HTR-8/SVneo (cell line): ENCODE measurements around the gene GRM1.

Experiments used
- DNase-seq: peaks from one replicate; pipeline ENCODE4 v3.0.0; 2011; ENCODE audit warnings: low spot score, mixed read lengths; ENCODE audit not compliant: insufficient read length
- FAIRE-seq: peaks from 2 replicates; lab custom pipeline; 2011; peaks lifted over from hg19 to GRCh38; lab: Jason Lieb, UNC

The GRM1 gene

DNA sequence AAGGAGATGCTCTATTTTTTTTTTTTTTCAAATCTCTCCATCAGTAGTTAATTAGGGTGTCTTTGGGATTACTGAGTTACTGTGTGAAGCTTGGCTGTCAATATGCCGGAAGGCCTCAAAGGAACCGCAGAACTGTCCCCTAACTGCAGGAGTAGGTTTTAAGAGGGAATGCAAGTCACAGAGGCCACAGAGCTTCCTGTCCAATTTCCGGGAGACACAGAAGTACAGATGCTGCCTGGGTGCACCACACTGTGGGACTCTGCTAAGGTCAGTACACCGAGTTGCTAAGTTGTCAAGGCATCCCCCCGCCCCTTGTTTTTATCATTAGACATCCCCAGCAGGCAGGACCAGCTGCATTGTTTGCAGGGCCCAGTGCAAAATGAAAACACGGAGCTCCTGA, 394.6 kb downstream of the GRM1 start:
- DNase-seq (no peak), FAIRE-seq (no peak)

DNA sequence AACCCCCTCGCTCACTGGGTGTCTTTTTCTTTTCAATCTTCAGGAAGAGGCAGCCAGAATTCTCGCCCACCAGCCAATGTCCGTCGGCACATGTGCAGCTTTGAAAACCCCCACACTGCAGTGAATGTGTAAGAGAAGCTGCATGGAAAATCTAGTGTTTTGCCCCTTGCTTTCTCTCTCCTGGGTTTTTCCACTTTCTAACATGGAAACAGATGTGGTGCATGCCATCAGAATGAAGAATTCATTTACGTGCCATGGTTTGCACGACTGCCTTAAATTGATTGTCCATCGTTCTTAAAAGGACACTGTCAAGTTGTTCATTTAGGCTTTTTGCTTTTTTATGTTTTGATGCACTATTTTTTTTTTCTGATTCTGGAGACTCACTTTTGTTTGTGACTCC, 397.7 kb downstream of the GRM1 start:
- no peak for FAIRE-seq
- DNase-seq, result no peak

DNA sequence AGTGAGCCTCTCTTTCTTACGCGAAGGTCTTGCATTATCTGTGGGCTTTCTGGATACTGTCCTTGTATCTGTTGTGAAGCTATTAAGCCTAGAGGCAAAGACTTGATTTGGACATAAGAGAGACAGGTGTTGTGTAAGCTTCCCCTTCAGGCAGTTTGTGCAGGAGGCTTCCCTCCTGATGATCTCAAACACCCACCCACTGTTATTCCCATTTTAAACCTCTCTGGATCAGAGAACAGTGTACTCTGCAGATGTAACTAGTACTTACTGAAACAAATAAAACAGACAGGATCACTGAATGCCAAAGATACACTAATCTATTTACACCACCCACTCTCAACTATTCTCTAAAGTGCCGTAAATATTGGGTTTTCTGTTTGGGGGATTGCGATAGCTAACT, 401.0 kb downstream of the GRM1 start:
- no peak for DNase-seq
- no peak for FAIRE-seq

DNA sequence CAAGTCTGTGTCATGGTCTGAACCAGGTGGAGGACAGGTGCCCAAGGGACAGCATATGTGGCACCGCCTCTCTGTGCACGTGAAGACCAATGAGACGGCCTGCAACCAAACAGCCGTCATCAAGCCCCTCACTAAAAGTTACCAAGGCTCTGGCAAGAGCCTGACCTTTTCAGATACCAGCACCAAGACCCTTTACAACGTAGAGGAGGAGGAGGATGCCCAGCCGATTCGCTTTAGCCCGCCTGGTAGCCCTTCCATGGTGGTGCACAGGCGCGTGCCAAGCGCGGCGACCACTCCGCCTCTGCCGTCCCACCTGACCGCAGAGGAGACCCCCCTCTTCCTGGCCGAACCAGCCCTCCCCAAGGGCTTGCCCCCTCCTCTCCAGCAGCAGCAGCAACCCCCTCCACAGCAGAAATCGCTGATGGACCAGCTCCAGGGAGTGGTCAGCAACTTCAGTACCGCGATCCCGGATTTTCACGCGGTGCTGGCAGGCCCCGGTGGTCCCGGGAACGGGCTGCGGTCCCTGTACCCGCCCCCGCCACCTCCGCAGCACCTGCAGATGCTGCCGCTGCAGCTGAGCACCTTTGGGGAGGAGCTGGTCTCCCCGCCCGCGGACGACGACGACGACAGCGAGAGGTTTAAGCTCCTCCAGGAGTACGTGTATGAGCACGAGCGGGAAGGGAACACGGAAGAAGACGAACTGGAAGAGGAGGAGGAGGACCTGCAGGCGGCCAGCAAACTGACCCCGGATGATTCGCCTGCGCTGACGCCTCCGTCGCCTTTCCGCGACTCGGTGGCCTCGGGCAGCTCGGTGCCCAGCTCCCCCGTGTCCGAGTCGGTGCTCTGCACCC, 405.2 kb downstream of the GRM1 start:
- DNase-seq (no peak), FAIRE-seq (no peak)

DNA sequence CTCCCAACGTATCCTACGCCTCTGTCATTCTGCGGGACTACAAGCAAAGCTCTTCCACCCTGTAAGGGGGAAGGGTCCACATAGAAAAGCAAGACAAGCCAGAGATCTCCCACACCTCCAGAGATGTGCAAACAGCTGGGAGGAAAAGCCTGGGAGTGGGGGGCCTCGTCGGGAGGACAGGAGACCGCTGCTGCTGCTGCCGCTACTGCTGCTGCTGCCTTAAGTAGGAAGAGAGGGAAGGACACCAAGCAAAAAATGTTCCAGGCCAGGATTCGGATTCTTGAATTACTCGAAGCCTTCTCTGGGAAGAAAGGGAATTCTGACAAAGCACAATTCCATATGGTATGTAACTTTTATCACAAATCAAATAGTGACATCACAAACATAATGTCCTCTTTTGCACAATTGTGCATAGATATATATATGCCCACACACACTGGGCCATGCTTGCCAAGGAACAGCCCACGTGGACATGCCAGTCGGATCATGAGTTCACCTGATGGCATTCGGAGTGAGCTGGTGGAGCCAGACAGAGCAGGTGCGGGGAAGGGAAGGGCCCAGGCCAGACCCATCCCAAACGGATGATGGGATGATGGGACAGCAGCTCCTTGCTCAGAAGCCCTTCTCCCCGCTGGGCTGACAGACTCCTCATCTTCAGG, 406.0 kb downstream of the GRM1 start:
- DNase-seq, result no peak
- no peak for FAIRE-seq

DNA sequence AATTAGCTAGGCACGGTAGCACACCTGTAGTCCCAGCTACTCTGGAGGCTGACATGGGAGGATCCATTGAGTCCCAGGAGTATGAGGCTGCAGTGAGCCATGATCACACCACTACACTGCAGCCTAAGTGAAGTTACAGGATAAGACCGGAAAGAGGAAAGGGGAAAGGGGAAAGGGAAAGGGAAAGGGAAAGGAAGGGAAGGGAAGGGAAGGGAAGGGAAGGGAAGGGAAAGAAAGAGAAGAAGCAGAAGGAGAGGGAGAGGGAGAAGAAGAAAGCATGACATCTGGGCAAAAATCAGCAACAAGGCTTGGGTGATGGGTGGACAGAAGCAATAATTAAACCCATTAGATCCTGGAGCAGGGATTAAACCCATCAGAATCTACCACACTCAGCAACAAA, 413.0 kb downstream of the GRM1 start:
- no peak for FAIRE-seq
- DNase-seq, result no peak

DNA sequence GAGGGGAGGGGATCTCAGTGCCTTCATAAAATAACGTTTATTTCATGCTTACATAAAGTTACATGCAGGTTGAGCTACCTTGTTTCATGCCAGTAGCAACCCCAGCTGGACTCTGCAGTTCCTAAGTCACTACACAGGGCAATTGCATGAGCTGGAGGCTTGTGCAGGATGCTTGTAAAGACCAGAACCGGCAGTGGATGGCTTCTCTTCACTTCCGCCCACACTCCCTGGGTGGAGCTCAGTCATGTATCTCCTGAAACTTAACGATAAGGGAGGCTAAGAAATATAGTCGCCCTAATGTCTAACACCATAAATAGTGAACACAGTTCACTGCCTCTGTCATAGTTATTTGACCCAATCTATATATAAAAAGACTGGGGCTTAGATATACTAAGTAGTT, 415.3 kb downstream of the GRM1 start:
- no peak for DNase-seq
- no peak for FAIRE-seq

DNA sequence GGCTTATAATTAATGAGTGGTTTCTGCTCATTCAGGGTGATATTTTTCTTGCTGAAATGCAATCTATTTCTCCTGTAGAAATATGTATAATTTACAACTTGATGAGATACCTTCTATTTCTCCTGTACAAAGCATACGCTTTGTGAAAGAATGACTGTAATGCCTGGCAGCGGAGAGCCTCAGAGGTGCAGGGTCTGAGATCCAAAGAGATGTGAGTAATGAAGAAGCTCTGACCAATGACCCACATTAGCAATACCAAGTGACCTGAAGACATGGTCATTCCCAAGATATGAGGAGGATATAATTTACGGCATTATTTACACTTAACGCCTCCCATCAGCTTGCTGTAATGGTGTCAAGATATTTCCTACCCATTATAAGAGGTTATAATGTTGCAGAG, 416.4 kb downstream of the GRM1 start:
- FAIRE-seq, result no peak

DNA sequence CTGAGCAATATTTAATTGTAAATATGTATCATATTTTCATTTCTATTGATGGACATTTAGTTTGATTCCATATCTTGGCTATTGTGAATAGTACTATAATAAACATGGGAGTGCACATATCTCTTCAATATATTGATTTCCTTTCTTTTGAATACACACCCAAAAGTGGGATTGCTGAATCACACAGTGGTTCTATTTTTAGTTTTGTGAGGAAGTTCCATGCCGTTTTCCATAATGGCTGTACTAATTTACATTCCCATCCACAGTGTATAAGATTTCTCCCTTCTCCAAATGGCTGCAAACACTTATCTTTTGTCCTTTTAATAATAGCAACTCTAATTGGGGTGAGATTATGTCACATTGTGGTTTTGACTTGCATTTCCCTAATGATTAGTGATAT, 428.0 kb downstream of the GRM1 start:
- FAIRE-seq (no peak), DNase-seq (no peak)

More for the DNA sequence above, 416.4 kb downstream of the GRM1 start:
- DNase-seq, result no peak

DNA sequence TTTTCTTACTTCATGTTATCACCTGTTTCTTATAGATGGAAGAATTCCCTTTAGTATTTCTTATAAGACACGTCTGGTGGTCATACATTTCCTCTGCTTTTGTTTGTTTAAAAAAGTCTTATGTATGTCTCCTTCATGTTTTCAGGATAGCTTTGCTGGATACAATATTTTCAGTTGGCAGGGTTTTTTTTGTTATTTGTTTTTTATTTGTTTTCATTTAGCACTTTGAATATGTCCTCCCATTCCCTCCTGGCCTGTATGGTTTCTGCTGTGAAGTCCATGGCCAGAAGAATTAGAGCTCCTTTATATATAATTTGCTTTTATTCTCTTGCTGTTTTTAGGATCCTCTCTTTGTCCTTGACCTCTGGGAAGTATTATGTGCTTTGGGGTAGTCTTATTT, 432.1 kb downstream of the GRM1 start:
- FAIRE-seq (no peak), DNase-seq (no peak)

DNA sequence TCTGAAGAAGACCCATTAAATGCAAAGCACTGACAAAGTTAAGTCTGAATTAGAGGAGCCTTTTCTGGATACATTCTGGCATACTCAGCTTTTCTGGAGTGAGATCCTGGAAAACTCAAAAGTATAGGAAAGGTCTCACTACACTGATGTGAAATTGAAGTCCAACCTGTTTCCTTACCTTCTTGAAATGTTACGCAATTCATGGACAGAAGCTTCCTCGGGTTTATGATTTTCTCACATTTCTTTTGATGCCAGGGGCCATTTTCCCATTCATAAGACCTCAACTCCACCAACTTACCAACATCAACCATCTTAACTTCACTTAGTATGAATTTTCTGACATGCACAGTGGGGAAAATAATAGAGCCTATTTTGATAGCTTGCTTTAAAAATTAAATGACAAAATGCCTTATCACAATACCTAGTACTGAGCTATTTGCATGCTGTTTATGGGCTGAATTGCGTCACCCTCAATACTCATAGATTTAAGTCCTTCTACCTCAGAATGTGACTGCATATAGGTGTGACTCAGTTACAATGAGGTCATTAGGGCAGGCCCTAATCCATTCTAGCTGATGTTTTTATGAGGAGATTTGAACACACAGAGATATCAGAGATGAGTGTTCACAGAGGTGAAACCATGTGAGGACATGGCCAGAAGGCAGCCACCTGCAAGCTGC, 441.4 kb downstream of the GRM1 start:
- DNase-seq (no peak), FAIRE-seq (no peak)

DNA sequence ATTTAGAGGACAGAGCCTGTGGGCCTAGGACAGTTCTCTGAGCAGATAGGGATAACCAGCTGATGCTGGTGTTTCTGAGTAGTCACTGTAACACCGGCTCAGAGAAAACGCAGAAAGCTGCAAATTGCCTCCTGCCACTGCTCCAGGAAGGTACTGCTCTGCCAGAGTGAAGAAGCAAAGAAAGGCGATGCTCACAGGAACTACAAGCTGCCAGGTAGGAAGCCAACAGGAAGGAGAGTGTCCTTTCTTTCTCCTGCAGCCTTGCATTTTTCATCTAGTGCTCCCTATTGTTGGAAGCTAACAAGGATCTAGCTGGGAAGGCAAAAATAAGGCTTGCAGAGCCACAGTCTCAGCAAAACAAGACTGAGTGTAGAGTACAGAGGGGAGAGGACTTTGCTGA, 444.1 kb downstream of the GRM1 start:
- DNase-seq (no peak), FAIRE-seq (no peak)

DNA sequence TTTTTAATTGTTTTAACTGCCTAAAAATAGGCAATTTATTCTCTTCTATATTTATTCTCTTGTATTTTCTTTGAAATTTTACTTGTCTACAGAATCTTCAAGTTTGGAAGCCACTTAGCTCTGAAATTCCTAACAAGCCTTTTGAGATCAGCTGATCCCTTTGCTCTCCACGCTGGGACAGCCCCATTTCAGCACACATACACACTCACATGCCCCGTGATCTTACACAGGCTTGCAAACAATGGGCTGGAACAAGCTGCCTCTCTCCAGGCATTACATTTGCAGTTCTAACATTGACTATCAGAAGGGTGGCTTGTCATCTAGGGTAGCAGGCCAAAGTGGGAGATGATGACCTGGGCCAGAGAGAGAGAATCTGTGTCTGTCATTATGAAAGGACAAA, 452.7 kb downstream of the GRM1 start:
- FAIRE-seq, result no peak
- DNase-seq, result no peak

DNA sequence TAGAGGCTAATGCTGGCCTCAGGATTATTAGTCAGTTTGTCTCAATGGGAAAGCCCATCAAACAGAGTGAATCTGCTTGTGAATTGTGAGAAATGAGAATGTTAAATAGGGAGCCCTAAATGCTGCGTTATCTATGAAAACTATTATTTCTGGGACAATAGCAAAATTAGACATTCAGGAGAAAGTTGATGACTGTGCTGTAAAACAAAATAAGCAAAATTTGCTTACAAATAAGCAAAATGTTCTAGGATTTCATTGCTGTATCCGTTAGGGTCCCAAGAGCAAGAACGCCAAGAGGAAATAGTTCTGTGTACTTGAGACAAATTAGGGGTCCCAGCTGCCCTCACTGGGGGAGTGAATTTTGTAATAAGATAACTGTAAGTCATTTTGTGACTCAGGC, 455.5 kb downstream of the GRM1 start:
- DNase-seq (no peak), FAIRE-seq (no peak)
